GM19324 (cell line): ENCODE measurements around the gene LRRC63.
A peak's percentile ranks its signal among the peaks of the same experiment; 100 is the strongest.
"Not testable (repeated sequence)": the region's sequence is repeated elsewhere in the genome, so short reads cannot be mapped to it uniquely, and the experiment has no call there.

Experiments
- ATAC-seq: cut with Tn5 transposase; IDR thresholded peaks from one replicate; pipeline ENCODE4 v1.9.1; 2021; ENCODE audit warnings: mild to moderate bottlenecking, moderate library complexity; ENCODE audit not compliant: unreplicated experiment, low FRiP score

Gene LRRC63, protein sequence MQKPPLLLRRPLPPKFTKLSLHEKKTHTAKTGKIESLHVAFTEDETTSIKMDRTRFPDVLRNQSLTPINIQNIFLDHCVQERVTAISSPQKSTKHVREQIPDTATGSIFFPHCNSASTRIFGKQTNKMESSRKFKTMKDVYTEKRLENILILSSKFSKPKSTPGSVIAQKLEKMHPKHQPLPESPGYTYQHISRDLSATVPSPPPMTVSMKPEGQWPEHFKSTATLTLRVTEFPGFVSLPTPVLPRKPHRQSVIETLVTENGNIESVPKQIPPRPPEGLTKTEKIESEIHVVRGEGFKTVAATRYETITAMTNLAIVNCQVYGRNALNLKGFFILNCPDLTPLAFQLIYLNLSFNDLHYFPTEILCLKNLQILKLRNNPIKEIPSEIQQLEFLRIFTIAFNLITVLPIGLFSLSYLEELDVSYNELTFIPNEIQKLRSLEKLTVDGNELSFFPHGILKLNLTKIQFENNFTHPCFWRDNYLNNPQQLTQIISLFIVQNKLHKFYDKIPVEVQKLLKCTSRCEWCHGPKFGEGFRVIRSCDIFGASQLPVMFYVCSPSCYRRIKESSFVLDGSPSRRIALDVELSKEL

GRCh38 chr13:46211483-46212351 lies at the start of gene LRRC63:
Gene LRRC63, plus strand, starts transcription at chr13:46211928. Its CDS starts 1,107 bp downstream, at chr13:46213035.
- ATAC-seq, result peak; percentile 97

DNA sequence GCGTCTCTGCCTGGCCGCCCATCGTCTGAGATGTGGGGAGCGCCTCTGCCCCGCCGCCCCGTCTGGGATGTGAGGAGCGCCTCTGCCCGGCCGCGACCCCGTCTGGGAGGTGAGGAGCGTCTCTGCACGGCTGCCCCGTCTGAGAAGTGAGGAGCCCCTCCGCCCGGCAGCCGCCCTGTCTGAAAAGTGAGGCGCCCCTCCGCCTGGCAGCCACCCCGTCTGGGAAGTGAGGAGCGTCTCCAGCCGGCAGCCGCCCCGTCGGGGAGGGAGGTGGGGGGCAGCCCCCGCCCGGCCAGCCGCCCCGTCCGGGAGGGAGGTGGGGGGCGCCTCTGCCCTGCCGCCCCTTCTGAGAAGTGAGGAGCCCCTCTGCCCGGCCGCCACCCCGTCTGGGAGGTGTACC lies 49.0 kb upstream of the LRRC63 start:
- not testable (repeated sequence) for ATAC-seq

- no peak for ATAC-seq
These were observed 47.1 kb upstream of the LRRC63 start for GRCh38 chr13:46164661-46165060.

GRCh38 chr13:46165485-46166223 lies 46.1 kb upstream of the LRRC63 start:
- no peak for ATAC-seq

GRCh38 chr13:46166224-46166584 lies 45.5 kb upstream of the LRRC63 start:
- no peak for ATAC-seq

- ATAC-seq, result no peak
These were observed 44.6 kb upstream of the LRRC63 start for GRCh38 chr13:46166947-46167610.

- no peak for ATAC-seq
These were observed 43.4 kb upstream of the LRRC63 start for GRCh38 chr13:46168341-46168740.

DNA sequence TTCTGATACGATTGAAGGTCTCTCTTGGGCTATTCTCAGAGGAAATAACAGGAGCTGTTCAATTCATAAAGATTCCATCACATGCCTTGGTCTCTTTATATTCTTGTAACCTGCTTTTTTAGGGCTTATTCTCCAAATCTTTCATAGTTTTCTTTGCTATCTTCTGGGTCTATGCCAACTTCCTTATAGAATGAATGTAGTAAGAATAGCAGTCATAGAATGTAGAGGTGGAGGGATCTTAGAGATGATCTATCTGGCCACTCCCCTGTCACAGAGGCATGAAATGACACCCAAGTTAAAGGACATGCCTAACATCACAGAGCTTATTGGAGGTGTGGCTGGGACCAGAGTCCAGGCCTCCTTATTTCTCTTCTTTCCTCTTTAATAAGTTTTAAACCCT lies 42.9 kb upstream of the LRRC63 start:
- ATAC-seq, result no peak

DNA sequence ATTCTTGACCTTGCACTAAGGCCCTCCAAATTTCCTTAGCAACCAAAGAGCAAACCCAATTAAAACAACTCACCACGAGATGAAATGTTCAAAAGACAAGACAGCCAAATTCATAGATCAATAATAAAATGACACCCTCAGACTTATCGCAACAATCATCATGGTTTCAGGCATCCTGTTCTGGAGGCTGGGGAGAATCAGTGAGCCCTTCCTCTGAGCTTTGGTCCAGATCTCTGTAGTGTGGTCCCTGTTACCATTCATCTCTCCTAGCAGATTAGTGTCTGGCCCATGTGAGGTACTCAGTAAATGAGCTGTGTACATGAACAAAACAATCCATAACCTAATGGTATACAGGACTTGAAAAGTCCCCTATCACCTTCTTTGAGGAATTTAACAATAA lies 42.0 kb upstream of the LRRC63 start:
- no peak for ATAC-seq

GRCh38 chr13:46170268-46170667 lies 41.5 kb upstream of the LRRC63 start:
- ATAC-seq, result no peak

DNA sequence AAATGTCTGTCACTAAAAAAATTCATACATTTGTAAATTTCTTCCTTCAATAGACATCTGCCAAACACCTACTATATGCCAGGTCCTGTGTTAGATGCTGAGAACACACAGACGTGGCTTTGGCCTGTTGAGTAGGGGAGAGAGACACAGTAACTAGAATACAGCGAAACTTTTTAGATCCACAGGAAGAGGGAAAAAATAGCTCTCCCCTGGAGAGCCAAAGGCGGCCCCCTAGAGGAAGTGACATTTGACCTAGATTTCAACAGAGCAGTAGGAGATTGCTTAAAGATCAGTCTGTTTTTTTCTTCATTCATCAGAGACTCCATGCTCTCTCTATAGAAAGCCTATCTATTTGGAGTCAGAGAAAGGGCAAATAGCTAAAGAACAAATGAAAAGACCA lies 41.0 kb upstream of the LRRC63 start:
- ATAC-seq, result no peak

- no peak for ATAC-seq
These were observed 40.5 kb upstream of the LRRC63 start for GRCh38 chr13:46171217-46171616.

DNA sequence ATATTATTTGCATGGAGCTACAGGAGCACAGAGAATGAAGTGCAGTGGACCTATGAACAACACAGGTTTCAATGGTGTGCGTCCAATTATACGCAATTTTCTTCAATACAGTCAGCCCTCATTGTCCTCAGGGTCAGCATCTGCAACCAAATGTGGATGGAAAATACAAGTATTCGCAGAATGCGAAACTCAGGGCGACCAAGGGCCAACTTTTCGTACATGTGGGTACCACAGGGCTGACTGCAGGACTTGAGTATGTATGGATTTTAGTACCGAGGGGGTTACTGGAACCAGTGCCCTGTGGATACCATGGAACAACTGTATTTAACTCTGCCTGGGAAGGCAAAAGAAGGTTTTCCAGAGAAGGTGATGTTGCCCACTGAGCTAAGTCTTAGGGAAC lies 40.0 kb upstream of the LRRC63 start:
- no peak for ATAC-seq

DNA sequence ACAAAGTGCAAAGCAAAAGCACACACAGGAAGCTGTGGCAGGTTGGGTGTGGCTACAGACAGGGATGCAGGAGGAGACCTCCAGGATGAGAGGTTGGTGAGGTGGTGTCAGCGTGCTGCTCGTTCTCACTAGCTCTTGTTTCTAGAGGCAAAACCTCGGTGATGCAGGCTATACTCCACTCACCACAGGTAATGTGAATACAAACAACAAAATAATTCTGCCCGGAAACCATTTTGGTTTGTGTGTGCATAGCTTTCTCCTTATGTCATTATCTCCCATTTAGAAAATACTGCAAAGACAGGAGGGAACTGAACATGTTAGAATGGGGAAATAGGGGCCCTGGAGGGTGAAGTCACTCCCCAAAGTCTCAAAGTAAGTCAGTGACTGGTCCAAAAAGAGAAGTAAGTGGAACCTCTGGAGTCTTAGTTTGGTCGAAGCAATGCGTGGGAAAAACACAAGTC lies 39.2 kb upstream of the LRRC63 start:
- no peak for ATAC-seq

- ATAC-seq, result no peak
These were observed 38.1 kb upstream of the LRRC63 start for GRCh38 chr13:46173656-46174055.

GRCh38 chr13:46176756-46177155 lies 35.0 kb upstream of the LRRC63 start:
- ATAC-seq, result peak; percentile 34

DNA sequence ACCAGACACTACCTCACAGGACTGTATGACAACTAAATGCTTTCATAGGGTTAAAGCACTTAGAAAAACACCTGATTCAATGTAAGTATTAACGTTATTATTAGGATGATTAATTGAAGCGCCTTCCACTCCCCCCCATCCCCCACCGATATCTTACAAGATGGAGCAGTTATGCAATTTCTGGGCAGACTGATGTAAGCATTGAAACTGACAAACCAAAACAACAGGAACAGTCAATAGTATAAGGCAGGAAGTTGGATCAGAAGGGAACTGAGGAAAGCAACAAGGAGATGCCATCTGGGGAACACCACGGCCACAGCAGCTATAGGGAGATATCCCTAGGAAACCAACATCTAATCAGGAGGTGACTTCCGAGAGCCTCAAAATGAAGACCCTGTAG lies 33.6 kb upstream of the LRRC63 start:
- no peak for ATAC-seq

GRCh38 chr13:46178821-46179220 lies 32.9 kb upstream of the LRRC63 start:
- ATAC-seq, result no peak

GRCh38 chr13:46179491-46179908 lies 32.2 kb upstream of the LRRC63 start:
- ATAC-seq, result no peak
